Ovary (tissue), 3 donors: ENCODE data around the gene MUC6.

ENCODE experiments used
- POLR2A ChIP-seq: fragments of 450-650 bp; IDR thresholded peaks from one replicate; pipeline ENCODE4 v1.6.1; 2017; ENCODE audit warnings: antibody characterized with exemption, mild to moderate bottlenecking, moderate library complexity
- TF ChIP-seq, protein P1 (sequence below), 3 donors: fragments of 450-650 bp in 2 of 3; fragments of 200-600 bp in 1 of 3; IDR thresholded peaks; one replicate each; pipeline versions ENCODE4 v1.5.1 to v1.8.0; 2016 to 2022; ENCODE audit warnings: antibody characterized with exemption in 3 of 3, mild to moderate bottlenecking in 1 of 3
- donor health status: DM: no; HTN: no; CAD: no.

DNA sequence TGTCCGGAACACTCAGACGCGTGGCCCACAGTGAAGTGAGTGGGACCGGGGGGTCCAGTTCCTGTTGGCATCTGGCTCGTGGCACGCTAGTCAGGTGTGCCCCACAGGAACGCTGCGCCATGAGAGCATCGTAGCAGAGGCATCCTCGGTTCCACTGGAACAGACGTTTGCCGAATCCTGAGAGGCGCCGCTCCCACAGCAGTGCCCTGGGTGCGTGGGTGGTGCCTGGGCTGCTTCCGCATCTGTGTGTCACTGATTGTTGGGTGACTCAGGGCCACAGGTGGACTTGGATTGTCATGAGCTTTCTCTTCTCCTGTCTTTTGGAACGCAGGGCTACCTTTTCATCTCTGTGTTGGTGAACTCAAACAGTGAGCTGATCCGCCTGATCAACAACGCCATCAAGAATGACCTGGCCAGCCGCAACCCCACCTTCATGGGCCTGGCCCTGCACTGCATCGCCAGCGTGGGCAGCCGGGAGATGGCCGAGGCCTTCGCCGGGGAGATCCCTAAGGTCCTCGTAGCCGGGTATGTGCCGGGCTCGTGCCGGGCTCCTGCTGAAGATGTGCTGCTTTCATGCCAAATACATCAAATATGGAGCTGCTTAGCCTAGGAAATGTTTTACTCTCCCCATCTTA is 64.7 kb downstream of the MUC6 start:
- TF ChIP-seq POLR2A = no peak
- TF ChIP-seq, protein P1, sequence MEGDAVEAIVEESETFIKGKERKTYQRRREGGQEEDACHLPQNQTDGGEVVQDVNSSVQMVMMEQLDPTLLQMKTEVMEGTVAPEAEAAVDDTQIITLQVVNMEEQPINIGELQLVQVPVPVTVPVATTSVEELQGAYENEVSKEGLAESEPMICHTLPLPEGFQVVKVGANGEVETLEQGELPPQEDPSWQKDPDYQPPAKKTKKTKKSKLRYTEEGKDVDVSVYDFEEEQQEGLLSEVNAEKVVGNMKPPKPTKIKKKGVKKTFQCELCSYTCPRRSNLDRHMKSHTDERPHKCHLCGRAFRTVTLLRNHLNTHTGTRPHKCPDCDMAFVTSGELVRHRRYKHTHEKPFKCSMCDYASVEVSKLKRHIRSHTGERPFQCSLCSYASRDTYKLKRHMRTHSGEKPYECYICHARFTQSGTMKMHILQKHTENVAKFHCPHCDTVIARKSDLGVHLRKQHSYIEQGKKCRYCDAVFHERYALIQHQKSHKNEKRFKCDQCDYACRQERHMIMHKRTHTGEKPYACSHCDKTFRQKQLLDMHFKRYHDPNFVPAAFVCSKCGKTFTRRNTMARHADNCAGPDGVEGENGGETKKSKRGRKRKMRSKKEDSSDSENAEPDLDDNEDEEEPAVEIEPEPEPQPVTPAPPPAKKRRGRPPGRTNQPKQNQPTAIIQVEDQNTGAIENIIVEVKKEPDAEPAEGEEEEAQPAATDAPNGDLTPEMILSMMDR (IDR thresholded peaks at IDR 0.05) = no peak
